HepG2 (cell line): ENCODE measurements around the gene EFEMP2. TPM values are rescaled to one million over a fixed set of nuclear protein-coding genes. Genes with fewer than 3 reads are reported as not detected.
A peak's percentile ranks its signal among the peaks of the same experiment; 100 is the strongest.

Source experiments
- GATA4 ChIP-seq: sonication (generic); IDR thresholded peaks from 2 replicates; pipeline ENCODE4 v1.6.1; 2016; ENCODE audit warnings: antibody characterized with exemption, low read depth, borderline replicate concordance
- ISL2 ChIP-seq: sonication (generic); formaldehyde crosslinking; IDR thresholded peaks from 2 replicates; pipeline ENCODE4 v1.5.0; 2020; ENCODE audit warnings: missing genetic modification reagents
- LCORL ChIP-seq, 2 experiments: fragments of 450-650 bp in 1 of 2; sonication (generic) in 1 of 2; formaldehyde crosslinking in 1 of 2; IDR thresholded peaks; 2 replicates each; pipeline versions ENCODE4 v1.5.0 to v1.6.1; 2017 to 2020; ENCODE audit warnings: antibody characterized with exemption in 1 of 2, missing genetic modification reagents in 1 of 2
- MTF2 ChIP-seq: sonication (generic); formaldehyde crosslinking; IDR thresholded peaks from 2 replicates; pipeline ENCODE4 v1.5.0; 2020; ENCODE audit warnings: missing genetic modification reagents, borderline replicate concordance
- NFRKB ChIP-seq: fragments of 450-650 bp; IDR thresholded peaks from 2 replicates; pipeline ENCODE4 v1.6.1; 2017
- PHF20 ChIP-seq: sonication (generic); formaldehyde crosslinking; IDR thresholded peaks from 2 replicates; pipeline ENCODE4 v1.5.0; 2020; ENCODE audit warnings: mild to moderate bottlenecking, missing genetic modification reagents
- SNRNP70 ChIP-seq: fragments of 200-400 bp; formaldehyde crosslinking; IDR thresholded peaks from 2 replicates; pipeline ENCODE4 v1.6.1; 2017; ENCODE audit warnings: mild to moderate bottlenecking, low read depth, low read length, moderate library complexity
- ZNF605 ChIP-seq: sonication (generic); formaldehyde crosslinking; IDR thresholded peaks from 2 replicates; pipeline ENCODE4 v1.8.0; 2022; ENCODE audit warnings: mild to moderate bottlenecking, missing genetic modification reagents
- ZNF644 ChIP-seq: IDR thresholded peaks from 2 replicates; pipeline ENCODE4 v1.6.1; 2016; ENCODE audit warnings: low read depth
- ZNF768 ChIP-seq: sonication (generic); formaldehyde crosslinking; IDR thresholded peaks from 2 replicates; pipeline ENCODE4 v1.4.0; 2020; ENCODE audit warnings: missing genetic modification reagents
- polyA plus RNA-seq, 8 experiments: library from polyadenylated mRNA; depleted of rRNA in 3 of 8; stranded (reverse) in 7 of 8; unstranded in 1 of 8; fragments of >200 nt; fragmentation: Illumina TruSeq in 4 of 8; extraction: Trizol in 4 of 8; gene quantifications; 2 replicates each; pipeline versions ENCODE4 v1.2.1 to v1.2.3, GENCODE V29; 2011 to 2016; ENCODE audit warnings: low read depth in 4 of 8, missing spikeins in 1 of 8, mixed read lengths in 1 of 8; ENCODE audit not compliant: insufficient read depth in 1 of 8
- total RNA-seq, 5 experiments: library from RNA; depleted of rRNA; stranded (reverse); fragments of >200 nt; fragmentation: Illumina TruSeq; extraction: Trizol; gene quantifications; 2 replicates each; pipeline ENCODE4 v1.2.3, GENCODE V29; 2016; ENCODE audit warnings: low read depth in 1 of 5
- TF ChIP-seq, protein P1 (sequence below): sonication (generic); formaldehyde crosslinking; IDR thresholded peaks from 2 replicates; pipeline ENCODE4 v1.4.0; 2020; ENCODE audit warnings: missing genetic modification reagents
- TF ChIP-seq, protein P2 (sequence below): sonication (generic); formaldehyde crosslinking; IDR thresholded peaks from 2 replicates; pipeline ENCODE4 v1.5.1; 2020; ENCODE audit warnings: mild to moderate bottlenecking, moderate library complexity, missing genetic modification reagents
- TF ChIP-seq, protein P3 (sequence below): IDR thresholded peaks from 2 replicates; pipeline ENCODE4 v1.6.1; 2016; ENCODE audit warnings: missing genetic modification reagents, missing compliant biosample characterization
- TF ChIP-seq, protein P4 (sequence below): sonication (generic); formaldehyde crosslinking; IDR thresholded peaks from 2 replicates; pipeline ENCODE4 v1.5.0; 2020; ENCODE audit warnings: missing genetic modification reagents

Gene EFEMP2
- total and polyA plus RNA-seq, 2 of the 13 experiments (the other 11 are each of a cell fraction or from before 2014, with no cell fraction given): 7.4 to 29.7 TPM

DNA sequence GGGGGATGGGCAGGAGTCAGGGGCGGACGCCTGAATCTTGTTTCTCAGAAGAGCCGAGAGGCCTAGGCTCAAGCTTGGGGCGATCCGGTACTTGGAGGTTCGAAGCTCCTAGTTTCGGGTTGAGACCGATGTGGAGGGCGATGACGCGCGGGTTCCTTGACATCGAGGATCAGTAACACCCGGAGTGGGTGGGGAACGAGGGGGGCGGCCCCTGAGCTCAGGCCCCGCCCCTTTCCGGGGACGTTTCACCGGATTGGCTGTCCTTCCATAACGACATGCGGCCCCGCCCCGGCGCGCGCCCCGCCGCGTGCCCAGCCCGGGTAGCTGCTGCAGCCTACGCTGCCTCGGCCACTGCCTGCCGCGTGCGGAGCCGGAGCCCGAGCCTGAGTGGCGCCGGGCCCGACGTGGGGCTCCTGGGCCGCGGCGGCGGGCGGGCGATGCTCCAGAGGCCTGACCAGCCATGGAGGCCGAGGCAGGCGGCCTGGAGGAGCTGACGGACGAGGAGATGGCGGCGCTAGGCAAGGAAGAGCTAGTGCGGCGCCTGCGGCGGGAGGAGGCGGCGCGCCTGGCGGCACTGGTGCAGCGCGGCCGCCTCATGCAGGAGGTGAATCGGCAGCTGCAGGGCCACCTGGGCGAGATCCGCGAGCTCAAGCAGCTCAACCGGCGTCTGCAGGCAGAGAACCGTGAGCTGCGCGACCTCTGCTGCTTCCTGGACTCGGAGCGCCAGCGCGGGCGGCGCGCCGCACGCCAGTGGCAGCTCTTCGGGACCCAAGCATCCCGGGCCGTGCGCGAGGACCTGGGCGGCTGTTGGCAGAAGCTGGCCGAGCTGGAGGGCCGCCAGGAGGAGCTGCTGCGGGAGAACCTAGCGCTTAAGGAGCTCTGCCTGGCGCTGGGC is 18.0 kb upstream of the EFEMP2 start, which contains the start of gene CCDC85B (continued):
- TF ChIP-seq NFRKB (no peak), PHF20 (CRISPR knock-in tag) (peak; percentile 68; the same call in 1 of the 2 replicates), GATA4 (0 out of 2 replicates have a peak, but pooled peaks have one; percentile 40), ZNF605 (CRISPR knock-in tag) (no peak), SNRNP70 (no peak), ZNF644 (CRISPR knock-in tag) (no peak), MTF2 (CRISPR knock-in tag) (no peak), ISL2 (CRISPR knock-in tag) (no peak), ZNF768 (CRISPR knock-in tag) (peak; percentile 31; the same call in 1 of the 2 replicates), LCORL (IDR thresholded peaks at IDR 0.05) (no peak), LCORL (CRISPR knock-in tag; IDR thresholded peaks at IDR 0.05) (no peak)
- TF ChIP-seq, protein P1, sequence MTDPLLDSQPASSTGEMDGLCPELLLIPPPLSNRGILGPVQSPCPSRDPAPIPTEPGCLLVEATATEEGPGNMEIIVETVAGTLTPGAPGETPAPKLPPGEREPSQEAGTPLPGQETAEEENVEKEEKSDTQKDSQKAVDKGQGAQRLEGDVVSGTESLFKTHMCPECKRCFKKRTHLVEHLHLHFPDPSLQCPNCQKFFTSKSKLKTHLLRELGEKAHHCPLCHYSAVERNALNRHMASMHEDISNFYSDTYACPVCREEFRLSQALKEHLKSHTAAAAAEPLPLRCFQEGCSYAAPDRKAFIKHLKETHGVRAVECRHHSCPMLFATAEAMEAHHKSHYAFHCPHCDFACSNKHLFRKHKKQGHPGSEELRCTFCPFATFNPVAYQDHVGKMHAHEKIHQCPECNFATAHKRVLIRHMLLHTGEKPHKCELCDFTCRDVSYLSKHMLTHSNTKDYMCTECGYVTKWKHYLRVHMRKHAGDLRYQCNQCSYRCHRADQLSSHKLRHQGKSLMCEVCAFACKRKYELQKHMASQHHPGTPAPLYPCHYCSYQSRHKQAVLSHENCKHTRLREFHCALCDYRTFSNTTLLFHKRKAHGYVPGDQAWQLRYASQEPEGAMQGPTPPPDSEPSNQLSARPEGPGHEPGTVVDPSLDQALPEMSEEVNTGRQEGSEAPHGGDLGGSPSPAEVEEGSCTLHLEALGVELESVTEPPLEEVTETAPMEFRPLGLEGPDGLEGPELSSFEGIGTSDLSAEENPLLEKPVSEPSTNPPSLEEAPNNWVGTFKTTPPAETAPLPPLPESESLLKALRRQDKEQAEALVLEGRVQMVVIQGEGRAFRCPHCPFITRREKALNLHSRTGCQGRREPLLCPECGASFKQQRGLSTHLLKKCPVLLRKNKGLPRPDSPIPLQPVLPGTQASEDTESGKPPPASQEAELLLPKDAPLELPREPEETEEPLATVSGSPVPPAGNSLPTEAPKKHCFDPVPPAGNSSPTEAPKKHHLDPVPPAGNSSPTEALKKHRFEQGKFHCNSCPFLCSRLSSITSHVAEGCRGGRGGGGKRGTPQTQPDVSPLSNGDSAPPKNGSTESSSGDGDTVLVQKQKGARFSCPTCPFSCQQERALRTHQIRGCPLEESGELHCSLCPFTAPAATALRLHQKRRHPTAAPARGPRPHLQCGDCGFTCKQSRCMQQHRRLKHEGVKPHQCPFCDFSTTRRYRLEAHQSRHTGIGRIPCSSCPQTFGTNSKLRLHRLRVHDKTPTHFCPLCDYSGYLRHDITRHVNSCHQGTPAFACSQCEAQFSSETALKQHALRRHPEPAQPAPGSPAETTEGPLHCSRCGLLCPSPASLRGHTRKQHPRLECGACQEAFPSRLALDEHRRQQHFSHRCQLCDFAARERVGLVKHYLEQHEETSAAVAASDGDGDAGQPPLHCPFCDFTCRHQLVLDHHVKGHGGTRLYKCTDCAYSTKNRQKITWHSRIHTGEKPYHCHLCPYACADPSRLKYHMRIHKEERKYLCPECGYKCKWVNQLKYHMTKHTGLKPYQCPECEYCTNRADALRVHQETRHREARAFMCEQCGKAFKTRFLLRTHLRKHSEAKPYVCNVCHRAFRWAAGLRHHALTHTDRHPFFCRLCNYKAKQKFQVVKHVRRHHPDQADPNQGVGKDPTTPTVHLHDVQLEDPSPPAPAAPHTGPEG (CRISPR knock-in tag): peak; percentile 83
- TF ChIP-seq, protein P2, sequence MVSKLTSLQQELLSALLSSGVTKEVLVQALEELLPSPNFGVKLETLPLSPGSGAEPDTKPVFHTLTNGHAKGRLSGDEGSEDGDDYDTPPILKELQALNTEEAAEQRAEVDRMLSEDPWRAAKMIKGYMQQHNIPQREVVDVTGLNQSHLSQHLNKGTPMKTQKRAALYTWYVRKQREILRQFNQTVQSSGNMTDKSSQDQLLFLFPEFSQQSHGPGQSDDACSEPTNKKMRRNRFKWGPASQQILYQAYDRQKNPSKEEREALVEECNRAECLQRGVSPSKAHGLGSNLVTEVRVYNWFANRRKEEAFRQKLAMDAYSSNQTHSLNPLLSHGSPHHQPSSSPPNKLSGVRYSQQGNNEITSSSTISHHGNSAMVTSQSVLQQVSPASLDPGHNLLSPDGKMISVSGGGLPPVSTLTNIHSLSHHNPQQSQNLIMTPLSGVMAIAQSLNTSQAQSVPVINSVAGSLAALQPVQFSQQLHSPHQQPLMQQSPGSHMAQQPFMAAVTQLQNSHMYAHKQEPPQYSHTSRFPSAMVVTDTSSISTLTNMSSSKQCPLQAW: peak; percentile 11; the same call in 1 of the 2 replicates
- TF ChIP-seq, protein P3, sequence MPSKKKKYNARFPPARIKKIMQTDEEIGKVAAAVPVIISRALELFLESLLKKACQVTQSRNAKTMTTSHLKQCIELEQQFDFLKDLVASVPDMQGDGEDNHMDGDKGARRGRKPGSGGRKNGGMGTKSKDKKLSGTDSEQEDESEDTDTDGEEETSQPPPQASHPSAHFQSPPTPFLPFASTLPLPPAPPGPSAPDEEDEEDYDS (CRISPR knock-in tag): peak; percentile 49
- TF ChIP-seq, protein P4, sequence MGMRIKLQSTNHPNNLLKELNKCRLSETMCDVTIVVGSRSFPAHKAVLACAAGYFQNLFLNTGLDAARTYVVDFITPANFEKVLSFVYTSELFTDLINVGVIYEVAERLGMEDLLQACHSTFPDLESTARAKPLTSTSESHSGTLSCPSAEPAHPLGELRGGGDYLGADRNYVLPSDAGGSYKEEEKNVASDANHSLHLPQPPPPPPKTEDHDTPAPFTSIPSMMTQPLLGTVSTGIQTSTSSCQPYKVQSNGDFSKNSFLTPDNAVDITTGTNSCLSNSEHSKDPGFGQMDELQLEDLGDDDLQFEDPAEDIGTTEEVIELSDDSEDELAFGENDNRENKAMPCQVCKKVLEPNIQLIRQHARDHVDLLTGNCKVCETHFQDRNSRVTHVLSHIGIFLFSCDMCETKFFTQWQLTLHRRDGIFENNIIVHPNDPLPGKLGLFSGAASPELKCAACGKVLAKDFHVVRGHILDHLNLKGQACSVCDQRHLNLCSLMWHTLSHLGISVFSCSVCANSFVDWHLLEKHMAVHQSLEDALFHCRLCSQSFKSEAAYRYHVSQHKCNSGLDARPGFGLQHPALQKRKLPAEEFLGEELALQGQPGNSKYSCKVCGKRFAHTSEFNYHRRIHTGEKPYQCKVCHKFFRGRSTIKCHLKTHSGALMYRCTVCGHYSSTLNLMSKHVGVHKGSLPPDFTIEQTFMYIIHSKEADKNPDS (CRISPR knock-in tag): no peak
